ENCODE data around the gene PTEN. TPM values are rescaled to one million over a fixed set of nuclear protein-coding genes. Genes with fewer than 3 reads are reported as not detected.
"Not testable (repeated sequence)": the region's sequence is repeated elsewhere in the genome, so short reads cannot be mapped to it uniquely, and the experiment has no call there.

Gene PTEN
- total RNA-seq (2014; rRNA removed; shearing (Covaris generic); ENCODE audit: low replicate concordance): 19.6 and 25.0 TPM in 2 replicates

DNA sequence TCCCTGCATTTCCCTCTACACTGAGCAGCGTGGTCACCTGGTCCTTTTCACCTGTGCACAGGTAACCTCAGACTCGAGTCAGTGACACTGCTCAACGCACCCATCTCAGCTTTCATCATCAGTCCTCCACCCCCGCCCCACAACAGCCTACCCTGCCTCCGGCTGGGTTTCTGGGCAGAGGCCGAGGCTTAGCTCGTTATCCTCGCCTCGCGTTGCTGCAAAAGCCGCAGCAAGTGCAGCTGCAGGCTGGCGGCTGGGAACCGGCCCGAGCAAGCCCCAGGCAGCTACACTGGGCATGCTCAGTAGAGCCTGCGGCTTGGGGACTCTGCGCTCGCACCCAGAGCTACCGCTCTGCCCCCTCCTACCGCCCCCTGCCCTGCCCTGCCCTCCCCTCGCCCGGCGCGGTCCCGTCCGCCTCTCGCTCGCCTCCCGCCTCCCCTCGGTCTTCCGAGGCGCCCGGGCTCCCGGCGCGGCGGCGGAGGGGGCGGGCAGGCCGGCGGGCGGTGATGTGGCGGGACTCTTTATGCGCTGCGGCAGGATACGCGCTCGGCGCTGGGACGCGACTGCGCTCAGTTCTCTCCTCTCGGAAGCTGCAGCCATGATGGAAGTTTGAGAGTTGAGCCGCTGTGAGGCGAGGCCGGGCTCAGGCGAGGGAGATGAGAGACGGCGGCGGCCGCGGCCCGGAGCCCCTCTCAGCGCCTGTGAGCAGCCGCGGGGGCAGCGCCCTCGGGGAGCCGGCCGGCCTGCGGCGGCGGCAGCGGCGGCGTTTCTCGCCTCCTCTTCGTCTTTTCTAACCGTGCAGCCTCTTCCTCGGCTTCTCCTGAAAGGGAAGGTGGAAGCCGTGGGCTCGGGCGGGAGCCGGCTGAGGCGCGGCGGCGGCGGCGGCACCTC, at the start of gene PTEN, which contains the start of gene KLLN:
Gene PTEN, plus strand, starts transcription at position 573 of the 891 bp plus-strand sequence. CDS start 845 bp downstream, outside the sequence.
Gene KLLN, minus strand, starts transcription at position 481 of the 891 bp plus-strand sequence. CDS start 1,046 bp downstream, outside the sequence.
- Histone ChIP-seq H3K27me3 (no peaks in the 10 kb centered on the region), H3K4me3 (peak within 1 kb of the TSS; percentile 63), H3K36me3 (no peaks in the 10 kb centered on the region; the same call in 1 of the 2 replicates), H3K9me3 (no peaks in the 10 kb centered on the region)
- DNase-seq: peak; percentile 91

GRCh38 chr10:87816163-87816897, 47.1 kb upstream of the PTEN start:
- peaks cover 30% of the 10 kb centered on the region for H3K36me3 ChIP-seq
- peak overlapping the region; percentile 84 for H3K4me3 ChIP-seq
- H3K9me3 ChIP-seq: no peaks in the 10 kb centered on the region
- no peak for DNase-seq
- H3K27me3 ChIP-seq: no peaks in the 10 kb centered on the region

- Histone ChIP-seq H3K4me3 (peak overlapping the region; percentile 84), H3K36me3 (peaks cover 23% of the 10 kb centered on the region), H3K9me3 (no peaks in the 10 kb centered on the region), H3K27me3 (no peaks in the 10 kb centered on the region)
- DNase-seq: no peak
These were observed 46.4 kb upstream of the PTEN start for GRCh38 chr10:87816898-87817608.

- Histone ChIP-seq H3K9me3 (no peaks in the 10 kb centered on the region), H3K4me3 (peak within 1 kb of the TSS; percentile 84), H3K27me3 (no peaks in the 10 kb centered on the region), H3K36me3 (peaks cover 15% of the 10 kb centered on the region)
- DNase-seq: peak; percentile 86
These were observed 45.6 kb upstream of the PTEN start, which contains the start of gene ATAD1 for GRCh38 chr10:87817609-87818504. TSS of gene ATAD1 (minus strand) at chr10:87818226. CDS start at chr10:87814599, 3,627 bp downstream.

- H3K36me3 ChIP-seq: peaks cover 8% of the 10 kb centered on the region
- no peak for DNase-seq
- H3K9me3 ChIP-seq: no peaks in the 10 kb centered on the region
- H3K4me3 ChIP-seq: peak overlapping the region; percentile 84
- no peaks in the 10 kb centered on the region for H3K27me3 ChIP-seq
These were observed 44.7 kb upstream of the PTEN start for GRCh38 chr10:87818505-87819288.

DNA sequence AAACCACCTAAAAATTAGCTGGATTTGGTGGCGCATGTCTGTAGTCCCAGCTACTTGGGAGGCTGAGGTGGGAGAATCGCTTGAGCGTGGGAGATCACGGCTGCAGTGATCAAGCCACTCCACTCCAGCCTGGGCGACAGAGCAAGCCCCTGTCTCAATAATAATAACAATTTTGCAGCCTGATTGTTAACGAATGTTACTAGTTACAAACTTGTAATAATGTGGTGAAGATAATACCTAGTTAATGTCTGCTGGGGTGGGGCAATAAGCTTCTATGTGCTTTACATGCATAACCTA, 44.2 kb upstream of the PTEN start:
- Histone ChIP-seq H3K36me3 (peaks cover 3% of the 10 kb centered on the region), H3K9me3 (no peaks in the 10 kb centered on the region), H3K27me3 (no peaks in the 10 kb centered on the region), H3K4me3 (no peak overlapping the region)
- DNase-seq: no peak

DNA sequence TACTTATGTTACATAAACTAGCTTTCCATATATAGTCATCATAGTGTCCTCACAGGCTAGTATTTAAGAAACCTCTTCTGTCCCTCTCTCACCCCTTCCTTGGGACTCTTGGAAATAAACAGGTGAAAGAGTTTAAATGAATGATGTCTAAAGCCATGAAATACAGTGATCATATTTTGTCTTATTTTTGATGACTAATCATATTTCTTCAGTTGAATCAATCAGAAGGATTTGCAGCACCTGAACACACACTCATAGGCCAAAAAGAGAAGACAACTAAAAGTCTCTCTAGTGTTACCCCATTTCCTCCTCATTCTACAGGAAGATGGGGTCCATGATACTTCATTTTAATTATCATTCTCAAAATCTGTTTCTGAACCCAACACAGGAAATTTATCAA, 36.8 kb upstream of the PTEN start:
- H3K9me3 ChIP-seq: no peaks in the 10 kb centered on the region
- H3K36me3 ChIP-seq: no peaks in the 10 kb centered on the region
- H3K4me3 ChIP-seq: no peak overlapping the region
- H3K27me3 ChIP-seq: no peaks in the 10 kb centered on the region
- DNase-seq: no peak

DNA sequence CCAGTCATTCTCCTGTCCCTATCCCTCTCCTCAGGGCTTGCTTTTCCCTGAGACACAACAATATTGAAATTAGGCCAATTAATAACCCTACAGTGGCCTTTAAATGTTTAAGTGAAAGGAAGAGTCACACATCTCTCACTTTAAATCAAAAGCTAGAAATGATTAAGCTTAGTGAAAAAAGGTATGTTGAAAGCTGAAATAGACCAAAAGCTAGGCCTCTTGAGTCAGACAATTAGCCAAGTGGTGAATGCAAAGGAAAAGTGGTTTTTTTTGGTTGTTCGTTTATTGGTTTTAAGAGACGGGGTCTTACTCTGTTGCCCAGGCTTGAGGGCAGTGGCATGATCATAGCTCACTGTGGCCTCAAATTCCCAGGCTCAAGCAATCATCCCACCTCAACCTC, 35.7 kb upstream of the PTEN start:
- H3K36me3 ChIP-seq: no peaks in the 10 kb centered on the region
- no peak for DNase-seq

GRCh38 chr10:87829051-87829450, 34.4 kb upstream of the PTEN start:
- H3K4me3 ChIP-seq, H3K36me3 ChIP-seq, H3K9me3 ChIP-seq, H3K27me3 ChIP-seq, DNase-seq: not testable (repeated sequence)

More for the DNA sequence above, 35.7 kb upstream of the PTEN start:
- Histone ChIP-seq H3K9me3 (no peaks in the 10 kb centered on the region), H3K27me3 (no peaks in the 10 kb centered on the region), H3K4me3 (no peak overlapping the region)

GRCh38 chr10:87829986-87830729, 33.3 kb upstream of the PTEN start:
- no peaks in the 10 kb centered on the region for H3K27me3 ChIP-seq
- no peaks in the 10 kb centered on the region for H3K9me3 ChIP-seq
- no peak for DNase-seq
- no peak overlapping the region for H3K4me3 ChIP-seq
- no peaks in the 10 kb centered on the region for H3K36me3 ChIP-seq

DNA sequence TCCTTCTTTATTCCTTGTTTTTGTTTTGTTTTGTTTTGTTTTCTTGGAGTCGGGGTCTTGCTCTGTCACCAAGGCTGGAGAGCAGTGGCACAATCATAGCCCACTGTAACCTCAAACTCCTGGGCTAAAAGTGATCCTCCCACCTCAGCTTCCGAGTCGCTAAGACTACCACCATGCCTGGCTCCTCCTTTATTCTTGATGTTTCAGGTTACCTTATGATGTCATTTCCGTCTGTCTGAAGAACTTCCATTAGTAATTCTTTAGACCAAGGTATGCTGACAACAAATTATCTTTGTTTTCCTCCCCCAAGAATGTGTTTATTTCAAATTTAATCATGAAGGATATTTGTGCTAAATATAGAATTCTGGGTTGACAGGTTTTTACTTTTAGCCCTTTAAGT, 27.3 kb upstream of the PTEN start:
- Histone ChIP-seq H3K27me3 (no peaks in the 10 kb centered on the region), H3K9me3 (peaks cover 2% of the 10 kb centered on the region; the same call in 1 of the 2 replicates), H3K36me3 (no peaks in the 10 kb centered on the region), H3K4me3 (no peak overlapping the region)
- DNase-seq: no peak

- peaks cover 2% of the 10 kb centered on the region; the same call in 1 of the 2 replicates for H3K9me3 ChIP-seq
- no peak for DNase-seq
- H3K36me3 ChIP-seq: no peaks in the 10 kb centered on the region
These were observed 26.0 kb upstream of the PTEN start for GRCh38 chr10:87837445-87837844.

DNA sequence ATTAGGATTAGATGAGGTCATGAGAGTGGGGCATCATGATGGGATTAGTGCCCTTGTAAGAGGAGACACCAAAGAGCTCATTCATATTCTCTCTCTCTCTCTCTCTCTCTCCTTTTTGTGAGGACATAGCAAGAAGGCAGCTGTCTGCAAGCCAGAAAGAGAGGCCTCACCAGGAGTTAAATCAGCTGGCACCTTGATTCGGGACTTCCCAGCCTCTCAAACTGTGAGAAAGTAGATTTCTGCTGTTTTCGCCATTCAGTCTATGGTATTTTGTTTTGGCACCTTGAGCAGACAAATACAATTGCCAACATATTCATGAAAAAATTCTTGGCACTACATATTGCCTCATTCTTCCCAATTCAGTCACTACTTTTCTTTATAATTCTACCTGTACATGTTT, 24.8 kb upstream of the PTEN start:
- Histone ChIP-seq H3K36me3 (no peaks in the 10 kb centered on the region), H3K27me3 (no peaks in the 10 kb centered on the region), H3K9me3 (peaks cover 2% of the 10 kb centered on the region; the same call in 1 of the 2 replicates), H3K4me3 (no peak overlapping the region)
- DNase-seq: no peak

More at GRCh38 chr10:87837445-87837844, 26.0 kb upstream of the PTEN start:
- H3K4me3 ChIP-seq: no peak overlapping the region
- H3K27me3 ChIP-seq: no peaks in the 10 kb centered on the region

DNA sequence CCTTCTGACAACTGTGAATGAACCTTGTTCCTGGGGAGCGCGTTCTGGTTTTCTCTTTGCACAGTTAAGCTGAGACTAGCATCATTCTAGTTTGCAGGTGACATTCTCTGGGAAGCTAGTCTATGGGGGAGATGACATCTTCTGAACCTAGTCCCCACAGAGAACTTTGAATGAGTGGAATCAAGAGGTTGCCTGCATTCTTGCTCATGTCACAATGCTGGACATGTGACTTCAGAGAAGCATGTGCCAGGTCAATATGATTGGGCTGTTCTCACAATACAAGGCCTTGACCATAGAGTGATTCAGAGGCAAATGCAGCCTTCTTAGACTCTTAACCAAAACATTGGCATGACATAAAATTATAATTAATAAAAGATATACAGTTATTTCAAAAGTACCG, 22.2 kb upstream of the PTEN start:
- Histone ChIP-seq H3K27me3 (no peaks in the 10 kb centered on the region), H3K9me3 (peaks cover 2% of the 10 kb centered on the region; the same call in 1 of the 2 replicates), H3K4me3 (no peak overlapping the region), H3K36me3 (no peaks in the 10 kb centered on the region)
- no peak for DNase-seq
